ENCODE data around the gene TMEM147. TPM values are rescaled to one million over a fixed set of nuclear protein-coding genes. Genes with fewer than 3 reads are reported as not detected.
A peak's percentile ranks its signal among the peaks of the same experiment; 100 is the strongest.
"Not testable (repeated sequence)": the region's sequence is repeated elsewhere in the genome, so short reads cannot be mapped to it uniquely, and the experiment has no call there.

The TMEM147 gene
- total RNA-seq, 2 experiments from 2014 or later, result 74.4 to 81.6 TPM

DNA sequence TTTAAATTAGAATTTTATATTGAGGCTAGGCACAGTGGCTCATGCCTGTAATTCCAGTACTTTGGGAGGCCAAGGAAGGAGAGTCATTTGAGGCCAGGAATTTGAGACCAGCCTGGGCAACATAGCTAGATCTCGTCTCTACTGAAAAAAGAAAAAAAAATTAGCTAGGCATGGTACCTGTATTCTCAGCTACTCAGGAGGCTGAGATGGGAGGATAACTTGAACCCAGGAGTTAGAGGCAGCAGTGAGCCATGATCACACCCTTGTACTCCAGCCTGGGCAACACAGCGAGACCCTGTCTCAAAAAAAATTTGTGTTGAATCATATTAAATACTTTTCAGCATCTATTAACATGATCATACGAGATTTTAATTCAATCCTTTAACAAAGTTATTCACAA is 45.4 kb downstream of the TMEM147 start:
- no peak overlapping the region for H3K4me3 Mint-ChIP-seq
- H3K4me1 Mint-ChIP-seq, result no peaks in the 10 kb centered on the region
- peaks cover 31% of the 10 kb centered on the region for H3K27me3 Mint-ChIP-seq
- H3K9me3 Mint-ChIP-seq, result no peaks in the 10 kb centered on the region
- H3K27ac Mint-ChIP-seq, result no peak overlapping the region
- no peak for DNase-seq
- no peaks in the 10 kb centered on the region for H3K36me3 Mint-ChIP-seq

DNA sequence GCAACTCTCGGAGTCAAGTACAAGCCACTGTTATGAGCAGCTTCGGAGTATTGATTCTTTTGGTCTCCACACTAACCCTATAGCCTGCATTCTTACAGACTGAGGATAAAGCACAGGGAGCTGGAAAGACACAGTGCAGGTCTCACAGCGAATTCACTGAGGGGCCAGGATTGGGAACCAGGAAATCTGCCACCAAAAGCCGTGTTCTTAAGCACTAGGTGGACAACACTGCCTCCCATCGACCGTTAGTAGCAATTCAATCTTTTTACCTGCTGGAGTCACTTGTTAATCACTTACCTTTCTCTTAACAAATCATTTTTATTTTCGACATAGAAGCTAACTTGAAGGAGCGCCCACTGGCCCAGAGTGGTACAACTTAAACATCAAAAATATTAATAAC is 46.8 kb downstream of the TMEM147 start:
- H3K9me3 Mint-ChIP-seq, result no peaks in the 10 kb centered on the region
- H3K4me3 Mint-ChIP-seq, result no peak overlapping the region
- no peaks in the 10 kb centered on the region for H3K36me3 Mint-ChIP-seq
- no peak overlapping the region for H3K27ac Mint-ChIP-seq
- peaks cover 6% of the 10 kb centered on the region for H3K4me1 Mint-ChIP-seq
- DNase-seq, result peak; percentile 8
- peaks cover 20% of the 10 kb centered on the region for H3K27me3 Mint-ChIP-seq

DNA sequence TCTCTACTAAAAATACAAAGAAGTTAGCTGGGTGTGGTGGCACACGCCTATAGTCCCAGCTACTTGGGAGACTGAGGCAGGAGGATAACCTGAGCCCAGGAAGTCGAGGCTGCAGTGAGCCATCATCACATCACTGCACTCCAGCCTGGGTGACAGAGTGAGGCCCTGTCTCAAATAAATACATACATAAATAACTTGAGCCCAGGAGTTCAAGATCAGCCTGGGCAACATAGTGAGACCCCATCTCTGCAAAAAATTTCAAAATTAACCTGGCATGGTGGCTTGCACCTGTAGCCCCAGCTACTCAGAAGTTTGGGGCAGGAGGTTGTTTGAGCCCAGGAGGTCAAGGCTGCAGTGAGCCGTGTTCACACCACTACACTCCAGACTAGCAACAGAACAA is 49.6 kb downstream of the TMEM147 start:
- H3K4me1 Mint-ChIP-seq, result not testable (repeated sequence)

DNA sequence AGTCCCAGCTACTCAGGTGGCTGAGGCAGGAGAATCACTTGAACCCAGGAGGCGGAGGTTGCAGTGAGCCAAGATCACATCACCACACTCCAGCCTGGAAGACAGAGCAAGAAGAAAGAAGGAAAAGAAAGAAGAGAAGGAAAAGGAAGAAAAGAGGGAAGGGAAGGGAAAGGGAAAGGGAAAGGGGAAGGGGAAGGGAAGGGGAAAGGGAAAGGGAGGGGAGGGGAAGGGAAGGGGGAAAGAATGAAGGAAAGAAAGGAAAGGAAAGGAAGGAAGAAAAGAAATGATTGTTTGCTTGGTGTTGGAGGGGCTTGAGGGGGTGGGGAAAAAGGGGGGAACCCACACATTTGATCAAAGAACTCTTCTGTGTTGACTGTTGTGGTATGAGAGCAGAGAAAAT is 50.5 kb downstream of the TMEM147 start:
- H3K4me1 Mint-ChIP-seq, result peaks cover 6% of the 10 kb centered on the region
- peaks cover 20% of the 10 kb centered on the region for H3K27me3 Mint-ChIP-seq
- no peak overlapping the region for H3K27ac Mint-ChIP-seq
- H3K36me3 Mint-ChIP-seq, result no peaks in the 10 kb centered on the region
- no peak for DNase-seq
- no peak overlapping the region for H3K4me3 Mint-ChIP-seq
- no peaks in the 10 kb centered on the region for H3K9me3 Mint-ChIP-seq

More for the DNA sequence above, 49.6 kb downstream of the TMEM147 start:
- H3K27ac Mint-ChIP-seq, H3K9me3 Mint-ChIP-seq, H3K4me3 Mint-ChIP-seq, H3K36me3 Mint-ChIP-seq, DNase-seq: not testable (repeated sequence)
- H3K27me3 Mint-ChIP-seq, result peaks cover 20% of the 10 kb centered on the region

DNA sequence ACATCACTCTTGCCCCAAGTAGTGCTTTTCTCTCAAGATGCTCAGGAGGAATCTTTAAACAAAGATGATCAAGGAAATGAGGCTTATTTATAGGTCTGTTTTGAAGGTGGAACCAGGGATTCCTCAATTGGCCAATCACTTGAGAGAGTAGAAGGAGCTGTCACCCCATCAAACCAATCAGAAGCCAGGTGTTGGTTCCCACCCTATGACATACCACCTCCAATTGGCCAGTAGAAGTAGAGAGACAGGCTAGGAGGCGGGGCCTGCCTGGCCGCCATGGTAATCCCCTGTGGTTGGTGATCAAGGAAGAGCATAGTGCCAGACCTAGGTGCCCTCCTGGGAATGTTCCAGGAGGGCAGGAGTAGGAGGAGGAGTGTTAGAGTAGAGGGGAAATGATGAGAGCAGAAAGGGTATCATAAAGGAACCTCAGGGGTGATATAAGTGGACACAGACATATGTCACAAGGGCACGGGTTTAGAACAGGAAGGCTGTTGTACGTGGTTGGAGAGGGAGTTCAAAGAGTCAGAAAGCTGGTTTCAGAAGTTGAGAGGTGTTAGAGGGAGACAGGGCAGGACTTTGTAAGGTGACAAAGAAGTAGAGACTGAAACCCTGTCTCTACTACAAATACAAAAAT is 51.1 kb downstream of the TMEM147 start:
- Mint-ChIP-seq H3K4me3 (no peak overlapping the region), H3K36me3 (no peaks in the 10 kb centered on the region), H3K4me1 (peaks cover 6% of the 10 kb centered on the region), H3K9me3 (no peaks in the 10 kb centered on the region), H3K27me3 (peaks cover 20% of the 10 kb centered on the region), H3K27ac (no peak overlapping the region)
- peak; percentile 54 for DNase-seq

Other genes with a start within 250 kb of the TMEM147 start
- 1 to 10 TPM; 3.0 to 3.2 TPM for gene CD22, start 216.4 kb upstream of the TMEM147 start, total RNA-seq
- under 1 TPM in 1 of 2 experiments, not detected in 1; 0.08 TPM for gene FFAR1, start 197.7 kb upstream of the TMEM147 start, total RNA-seq
- gene FFAR3, start 187.2 kb upstream of the TMEM147 start, total RNA-seq, result 1 to 10 TPM; 1.2 to 1.3 TPM
- gene GPR42, start 174.6 kb upstream of the TMEM147 start, total RNA-seq, result under 1 TPM in 1 of 2 experiments, not detected in 1; 0.16 TPM
- not detected for gene FFAR2, start 97.4 kb upstream of the TMEM147 start, total RNA-seq
- gene KRTDAP, start 55.2 kb upstream of the TMEM147 start, total RNA-seq, result not detected
- 1 to 10 TPM; 1.4 to 1.5 TPM for gene DMKN, start 32.0 kb upstream of the TMEM147 start, total RNA-seq
- not detected for gene SBSN, start 17.3 kb upstream of the TMEM147 start, total RNA-seq
- gene GAPDHS, start 12.2 kb upstream of the TMEM147 start, total RNA-seq, result not detected
- gene ATP4A, start 18.0 kb downstream of the TMEM147 start, total RNA-seq, result not detected
- gene PMIS2, start 40.5 kb downstream of the TMEM147 start, total RNA-seq, result not detected
- 10 to 100 TPM; 37.9 to 44.6 TPM for gene HAUS5, start 67.1 kb downstream of the TMEM147 start, total RNA-seq
- gene RBM42, start 83.4 kb downstream of the TMEM147 start, total RNA-seq, result 10 to 100 TPM; 91.7 to 99.1 TPM
- gene ETV2, start 96.1 kb downstream of the TMEM147 start, total RNA-seq, result 1 to 10 TPM; 1.5 to 2.3 TPM
- gene COX6B1, start 102.7 kb downstream of the TMEM147 start, total RNA-seq, result 100 to 1,000 TPM; 414 to 433 TPM
- 1 to 10 TPM; 1.6 to 1.8 TPM for gene UPK1A, start 120.9 kb downstream of the TMEM147 start, total RNA-seq
- gene ZBTB32, start 158.9 kb downstream of the TMEM147 start, total RNA-seq, result 100 to 1,000 TPM; 220 to 238 TPM
- 10 to 100 TPM; 42.2 to 45.5 TPM for gene KMT2B, start 172.4 kb downstream of the TMEM147 start, total RNA-seq
- gene IGFLR1, start 196.8 kb downstream of the TMEM147 start, total RNA-seq, result 10 to 100 TPM; 79.2 to 80.6 TPM
- gene U2AF1L4, start 199.8 kb downstream of the TMEM147 start, total RNA-seq, result 10 to 100 TPM; 42.3 to 43.9 TPM
- 10 to 100 TPM; 38.5 to 41.6 TPM for gene PSENEN, start 200.0 kb downstream of the TMEM147 start, total RNA-seq
- 1 to 10 TPM; 5.1 to 7.0 TPM for gene LIN37, start 202.9 kb downstream of the TMEM147 start, total RNA-seq
- gene HSPB6, start 211.4 kb downstream of the TMEM147 start, total RNA-seq, result under 1 TPM; 0.39 to 0.78 TPM
- gene PROSER3, start 212.6 kb downstream of the TMEM147 start, total RNA-seq, result 10 to 100 TPM; 29.9 to 33.3 TPM
- gene ARHGAP33, start 229.9 kb downstream of the TMEM147 start, total RNA-seq, result 10 to 100 TPM; 15.0 to 16.3 TPM